Stimulated activated CD8-positive, alpha-beta memory T cell treated with anti-CD3 and anti-CD28 coated beads, Interleukin-15, amount 100 ng/mL, for 1 hour (primary cell): ENCODE measurements around the gene TMEM164.
"Not testable (repeated sequence)": the region's sequence is repeated elsewhere in the genome, so short reads cannot be mapped to it uniquely, and the experiment has no call there.

Source experiments
- DNase-seq: peaks from one replicate; pipeline ENCODE4 v3.0.0-alpha.2; 2020; ENCODE audit warnings: low read depth

TMEM164 gene

DNA sequence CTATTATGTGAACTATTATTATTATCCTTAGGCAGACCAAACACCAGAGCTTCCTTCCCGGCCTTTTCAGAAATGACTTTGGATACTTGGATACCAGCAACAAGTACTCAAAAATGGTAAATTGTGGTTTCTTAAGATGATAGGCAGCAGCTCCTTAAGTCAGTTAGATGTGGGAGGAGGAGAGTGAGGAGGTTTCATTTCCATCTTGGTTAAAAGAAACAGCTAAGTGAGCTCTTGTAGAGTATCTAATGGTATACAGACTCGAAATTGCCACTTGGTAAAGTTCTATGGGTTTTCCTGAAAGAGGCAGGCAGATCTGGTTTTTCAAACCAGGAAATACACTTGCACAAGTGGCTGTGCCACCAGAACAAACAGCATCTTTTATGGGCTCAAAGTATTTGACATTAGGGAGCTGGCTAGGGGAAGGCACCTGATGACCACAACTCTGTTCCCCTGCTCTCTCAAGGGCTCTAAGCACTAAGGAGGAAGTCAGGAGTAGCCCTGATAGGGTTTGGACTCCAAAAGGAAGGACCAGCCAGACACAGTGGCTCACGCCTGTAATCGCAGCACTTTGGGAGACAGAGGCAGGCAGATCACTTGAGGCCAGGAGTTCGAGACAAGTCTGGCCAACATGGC lies 130.9 kb downstream of the TMEM164 start:
- DNase-seq, result no peak

DNA sequence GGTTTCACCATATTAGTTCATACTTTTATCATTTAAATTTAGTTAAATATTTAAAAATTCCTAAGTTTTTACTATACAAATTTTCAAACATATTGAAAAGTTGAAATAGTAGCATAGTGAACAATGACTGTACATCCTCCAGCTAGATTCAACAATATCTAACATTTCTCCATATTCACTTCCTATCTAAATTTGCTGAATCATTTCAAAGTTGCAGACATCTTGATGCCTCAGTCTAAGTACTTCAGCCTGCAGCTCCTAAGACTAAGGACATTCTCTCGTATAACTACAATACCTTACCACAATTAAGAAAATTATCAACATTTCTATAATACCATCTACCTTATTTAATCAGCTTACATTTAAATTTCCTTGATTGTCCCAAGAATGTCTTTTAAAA lies 132.7 kb downstream of the TMEM164 start:
- no peak for DNase-seq

DNA sequence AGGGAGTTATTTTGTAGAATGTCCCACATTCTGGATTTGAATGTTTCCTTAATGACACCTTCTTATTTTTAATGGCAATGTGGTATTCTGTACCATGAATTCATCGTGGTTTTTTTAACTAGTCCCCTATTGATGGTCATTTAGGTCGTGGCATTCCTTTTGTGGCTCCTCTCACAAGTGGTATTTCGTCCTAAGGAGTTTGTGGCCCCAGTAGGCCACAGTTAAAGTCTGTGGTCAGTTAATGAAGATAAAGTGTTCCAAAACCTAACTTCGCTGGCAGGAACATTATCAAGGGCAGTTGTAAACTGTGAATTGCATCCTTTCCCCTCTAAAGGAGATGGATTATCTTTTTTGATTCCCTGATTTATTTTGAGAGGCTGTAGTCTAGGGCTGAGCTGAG lies 133.2 kb downstream of the TMEM164 start:
- DNase-seq, result no peak

DNA sequence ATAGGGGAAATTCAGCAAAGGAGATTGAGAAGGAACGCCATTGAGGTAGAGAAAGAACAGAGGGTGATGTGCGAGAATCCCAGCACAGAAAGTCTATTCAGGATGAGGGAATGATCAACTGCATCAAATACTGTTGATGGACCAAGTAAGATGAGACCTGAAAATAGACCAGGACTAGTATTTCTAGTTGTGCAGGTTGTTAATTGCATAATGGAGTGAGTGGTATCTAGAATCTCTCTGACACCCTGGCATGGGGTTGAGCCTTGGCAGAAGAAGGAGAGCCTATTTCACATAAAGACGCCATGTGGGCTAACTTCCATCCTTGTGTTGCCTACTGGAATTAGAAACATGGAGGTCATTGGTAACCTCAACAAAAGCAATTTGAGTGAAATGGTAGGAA lies 135.6 kb downstream of the TMEM164 start:
- no peak for DNase-seq

DNA sequence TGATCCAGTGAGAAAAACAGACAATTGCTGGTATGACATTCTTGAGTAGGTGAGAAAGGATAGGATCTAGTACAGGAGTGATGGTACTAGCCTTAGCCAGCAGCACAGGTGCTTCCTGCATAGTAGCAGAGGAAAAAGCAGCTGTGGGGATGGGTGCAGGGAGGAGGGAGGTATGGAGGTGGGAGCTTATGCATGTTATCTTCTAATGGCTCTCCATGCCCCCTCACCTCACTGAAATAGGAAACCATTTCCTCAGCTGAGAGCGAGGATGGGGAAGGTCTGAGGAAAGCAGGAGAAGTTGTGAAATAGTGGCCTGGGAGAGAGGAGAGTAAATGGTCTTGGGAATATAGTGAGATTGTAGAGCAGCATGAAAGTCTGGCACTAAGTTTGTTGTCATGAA lies 136.3 kb downstream of the TMEM164 start:
- no peak for DNase-seq

DNA sequence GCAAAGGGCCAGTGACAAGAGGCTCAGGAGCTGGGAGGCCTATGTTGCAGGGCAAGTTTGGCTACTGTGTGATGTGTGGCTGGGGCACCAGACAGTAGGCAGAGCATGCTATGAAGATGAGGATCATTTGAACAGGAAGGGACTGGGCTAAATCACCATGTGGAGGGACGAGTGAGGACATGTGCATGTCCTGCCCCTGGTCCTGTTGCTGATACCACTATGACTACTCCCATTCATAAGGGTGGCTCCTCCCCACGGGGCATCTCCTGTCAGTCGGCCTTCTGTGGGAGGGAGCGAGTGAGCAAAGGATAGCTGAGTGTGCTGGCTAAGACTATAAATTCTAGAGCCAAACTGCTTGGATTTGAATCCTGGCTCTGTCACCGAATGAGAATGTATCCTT lies 139.2 kb downstream of the TMEM164 start:
- DNase-seq, result no peak

DNA sequence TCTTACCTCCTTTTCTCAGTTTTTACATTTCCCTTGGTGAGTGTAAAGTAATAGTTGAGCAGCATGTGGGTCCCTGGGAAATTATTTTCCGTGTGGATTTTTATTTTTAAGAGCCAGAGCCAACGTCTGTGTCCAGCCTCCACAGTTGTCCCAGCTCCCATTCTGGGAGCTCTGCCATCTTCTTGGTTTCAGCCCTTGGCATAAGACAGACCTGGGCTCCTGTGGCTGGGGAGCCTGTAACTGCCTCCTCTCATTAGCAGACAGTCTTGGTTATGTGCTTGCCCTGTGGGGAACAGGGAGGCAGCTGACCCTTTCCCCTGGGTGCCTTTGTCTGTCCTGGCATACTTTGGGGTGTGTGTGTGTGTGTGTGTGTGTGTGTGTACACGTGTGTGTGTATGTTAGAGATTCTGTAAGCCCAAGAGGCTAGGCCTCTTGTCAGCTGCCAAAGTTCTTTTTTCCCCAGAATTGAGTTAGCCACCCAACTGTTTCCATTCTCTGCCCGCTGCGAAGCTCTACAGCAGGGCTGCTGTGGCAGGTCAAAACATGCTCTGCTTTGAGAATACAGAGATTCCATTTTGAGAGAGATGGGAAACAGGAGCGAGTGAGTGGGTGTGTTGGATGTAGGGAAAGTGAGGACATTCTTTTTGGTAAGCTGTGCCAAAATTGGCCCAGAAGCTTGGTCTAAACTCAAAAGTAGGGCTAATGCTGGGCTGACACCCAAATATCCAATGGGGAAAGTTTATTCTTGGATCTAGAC lies 140.7 kb downstream of the TMEM164 start:
- no peak for DNase-seq

DNA sequence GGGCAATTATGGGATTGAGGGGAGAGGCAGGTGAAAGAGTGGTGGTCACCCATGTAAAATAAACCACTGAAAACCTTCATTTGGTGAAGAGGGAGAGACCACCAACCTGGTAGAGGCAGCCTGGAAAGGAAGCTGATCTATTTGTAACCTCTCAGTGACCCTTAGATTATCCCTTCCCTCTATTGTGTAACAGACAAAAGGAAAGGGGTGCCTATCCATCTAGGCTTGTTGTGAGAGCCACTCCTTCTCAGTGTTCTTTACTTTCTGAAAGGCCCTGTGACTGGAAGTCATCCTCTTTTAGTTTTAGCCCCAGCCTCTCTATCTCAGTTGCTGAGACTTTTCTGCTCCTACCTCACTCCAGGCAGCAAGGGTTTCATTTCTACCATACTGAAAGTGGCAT lies 142.4 kb downstream of the TMEM164 start:
- DNase-seq, result no peak

DNA sequence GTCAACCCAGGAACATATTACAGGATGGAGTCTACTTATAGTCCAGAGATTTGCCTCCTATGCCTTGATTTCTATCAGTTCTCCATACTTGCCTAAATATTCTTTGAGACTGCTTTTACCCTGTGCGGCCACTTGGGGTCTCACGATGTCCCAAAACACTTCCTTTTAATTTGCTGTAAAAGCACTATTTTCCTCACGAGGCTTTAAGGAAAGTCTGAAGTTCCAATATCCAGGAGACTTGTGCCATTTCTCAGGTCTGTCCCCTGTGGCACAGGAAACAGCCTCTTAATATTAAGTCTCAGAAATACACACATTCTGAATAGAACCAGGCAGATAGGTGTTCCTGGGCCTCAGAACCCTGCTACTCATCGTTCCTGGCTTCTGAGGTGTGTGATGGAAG lies 142.9 kb downstream of the TMEM164 start:
- DNase-seq, result no peak

DNA sequence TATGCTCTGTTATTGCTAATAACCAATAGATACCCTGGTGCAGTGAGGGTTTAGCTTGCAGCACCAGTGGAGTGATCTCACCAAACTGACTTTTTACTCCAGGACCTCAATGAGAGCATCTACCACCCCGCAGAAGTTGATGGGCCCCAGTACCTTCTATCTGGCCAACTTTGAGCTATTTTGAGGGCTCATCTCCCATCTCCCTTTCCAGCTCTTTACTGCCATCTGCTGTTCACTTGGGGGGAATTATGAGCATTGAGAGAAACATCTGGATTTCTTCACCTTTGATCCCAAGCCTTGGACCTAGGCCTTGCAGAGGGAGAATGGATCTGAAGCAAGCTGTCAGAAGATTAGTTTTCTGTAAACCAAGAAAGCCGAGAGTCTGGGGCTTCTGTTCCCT lies 143.6 kb downstream of the TMEM164 start:
- DNase-seq, result no peak

DNA sequence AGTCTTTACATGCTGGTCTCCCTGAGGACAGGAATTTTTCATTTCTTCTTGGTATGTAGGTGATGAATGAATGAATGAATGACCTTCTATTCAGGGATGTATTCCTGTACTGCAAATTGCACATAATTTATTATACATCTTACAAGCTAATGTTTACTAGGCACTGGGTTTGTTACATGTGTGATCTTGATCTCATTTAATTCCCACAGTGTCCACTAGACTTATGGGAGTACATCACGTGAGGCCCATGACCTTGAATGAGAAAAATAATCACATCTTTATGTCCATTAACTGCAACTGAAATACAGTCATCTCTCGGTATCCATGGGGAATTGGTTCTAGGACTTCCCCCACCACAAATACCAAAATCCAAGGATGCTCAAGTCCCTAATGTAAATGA lies 150.3 kb downstream of the TMEM164 start:
- DNase-seq, result no peak

DNA sequence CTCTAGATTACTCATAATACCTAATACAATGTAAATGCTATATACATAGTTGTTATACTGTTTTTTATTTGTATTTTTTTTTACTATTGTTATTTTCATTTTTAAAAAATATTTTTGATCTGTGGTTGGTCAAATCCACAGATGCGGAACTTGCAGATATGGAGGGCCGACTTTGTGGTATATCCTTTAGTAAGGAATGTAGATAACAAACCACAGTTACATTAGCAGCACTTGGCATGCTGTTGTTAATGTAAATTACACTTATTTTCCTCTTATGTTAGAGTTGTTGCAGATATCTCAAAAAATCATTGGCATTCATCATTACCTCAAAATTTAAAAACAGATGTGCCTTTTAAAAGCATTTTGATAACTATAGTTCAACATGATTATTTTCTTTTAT lies 151.0 kb downstream of the TMEM164 start:
- no peak for DNase-seq

DNA sequence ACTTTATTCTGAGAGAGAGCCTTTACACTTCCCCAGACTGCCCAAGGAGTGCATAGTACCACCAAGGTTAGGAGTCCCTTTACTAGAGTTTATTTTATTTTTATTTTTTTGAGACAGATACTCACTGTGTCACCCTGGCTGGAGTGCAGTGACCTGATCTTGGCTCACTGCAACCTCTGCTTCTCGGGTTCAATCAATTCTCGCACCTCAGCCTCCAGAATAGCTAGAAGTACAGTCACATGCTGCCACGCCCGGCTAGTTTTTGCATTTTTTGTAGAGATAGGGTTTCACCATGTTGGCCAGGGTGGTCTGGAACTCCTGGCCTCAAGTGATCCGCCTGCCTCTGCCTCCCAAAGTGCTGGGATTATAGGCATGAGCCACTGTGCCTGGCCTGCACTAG lies 151.4 kb downstream of the TMEM164 start:
- not testable (repeated sequence) for DNase-seq

DNA sequence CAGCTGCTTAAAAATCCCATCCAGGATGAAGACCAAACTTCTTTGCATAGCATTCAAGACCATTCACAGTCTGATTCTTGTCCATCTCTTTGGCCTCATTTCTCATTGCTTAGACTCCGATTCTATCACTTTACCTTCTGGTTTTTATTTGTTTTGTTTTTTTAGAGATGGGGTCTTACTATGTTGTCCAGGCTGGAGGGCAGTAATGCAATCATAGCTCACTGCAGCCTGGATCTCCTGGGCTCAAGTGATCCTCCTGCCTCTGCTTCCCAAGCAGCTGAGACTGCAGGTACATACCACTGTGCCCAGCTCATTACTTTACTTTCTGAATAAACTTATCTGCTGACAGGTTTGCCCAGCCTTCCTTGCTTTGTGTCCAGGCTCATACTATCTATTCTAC lies 152.8 kb downstream of the TMEM164 start:
- no peak for DNase-seq

DNA sequence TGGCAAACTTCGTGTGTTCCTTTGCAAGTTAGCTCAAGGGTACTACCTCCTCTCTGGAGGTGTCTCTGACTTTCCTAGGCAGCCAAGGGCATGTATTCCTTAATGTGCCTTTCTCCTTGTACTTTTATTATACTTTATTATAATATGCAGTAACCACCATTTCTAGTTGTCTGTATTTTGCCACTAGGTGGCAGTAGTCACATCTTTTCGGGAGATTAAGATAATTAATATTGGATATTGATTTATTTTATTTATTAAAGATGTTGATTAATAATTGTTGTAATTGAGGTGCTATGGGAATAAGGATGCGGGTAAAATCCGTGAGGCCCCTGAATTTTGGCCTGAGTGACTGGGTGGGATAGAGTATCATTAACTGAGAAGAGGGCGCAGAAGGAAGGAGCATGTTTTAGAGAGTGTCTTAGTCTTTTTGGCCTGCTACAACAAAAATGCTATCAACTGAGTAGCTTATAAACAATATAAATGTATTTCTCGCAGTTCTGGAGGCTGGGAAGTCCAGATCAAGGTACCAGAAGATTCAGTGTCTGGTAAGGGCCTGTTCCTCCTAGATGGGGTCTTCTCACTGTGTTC lies 153.3 kb downstream of the TMEM164 start:
- no peak for DNase-seq

DNA sequence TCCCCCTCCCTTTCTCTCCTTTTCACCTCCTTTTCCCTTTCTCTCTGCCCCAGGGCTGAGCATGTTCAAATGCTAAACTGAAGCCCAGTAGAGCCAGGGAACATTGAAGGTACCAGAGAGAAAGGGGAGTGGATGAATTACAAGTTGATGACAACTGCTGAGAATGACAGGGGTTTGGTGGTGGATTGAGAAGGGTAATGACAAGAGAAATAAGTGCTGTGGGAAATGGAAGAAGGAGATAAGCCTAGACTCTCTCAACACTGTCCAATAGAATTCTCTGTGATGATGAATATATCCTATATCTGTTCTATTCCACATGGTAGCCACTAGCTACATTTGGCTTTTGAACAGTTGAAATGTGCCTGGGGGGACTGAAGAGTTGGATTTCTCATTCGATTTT lies 154.5 kb downstream of the TMEM164 start:
- DNase-seq, result no peak

DNA sequence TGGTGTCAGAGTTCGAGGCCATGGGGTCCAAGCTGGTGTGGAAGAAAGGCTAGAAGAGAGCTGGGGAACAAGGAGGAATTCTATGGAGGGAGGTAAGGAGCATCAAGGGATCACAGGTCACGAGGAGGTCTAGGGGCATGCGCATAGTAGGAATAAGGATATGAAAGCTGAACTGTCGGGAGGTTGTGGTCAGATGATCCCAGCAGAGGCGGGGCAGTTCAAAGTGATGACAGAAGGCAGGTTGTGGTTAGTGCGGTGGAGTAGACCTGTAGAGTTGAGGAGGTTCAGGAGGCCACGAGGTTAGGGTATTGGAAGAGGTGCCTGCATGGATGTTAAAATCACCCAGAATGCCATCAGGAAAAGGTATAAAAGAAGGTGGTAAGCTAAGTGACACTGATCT lies 156.3 kb downstream of the TMEM164 start:
- DNase-seq, result no peak

DNA sequence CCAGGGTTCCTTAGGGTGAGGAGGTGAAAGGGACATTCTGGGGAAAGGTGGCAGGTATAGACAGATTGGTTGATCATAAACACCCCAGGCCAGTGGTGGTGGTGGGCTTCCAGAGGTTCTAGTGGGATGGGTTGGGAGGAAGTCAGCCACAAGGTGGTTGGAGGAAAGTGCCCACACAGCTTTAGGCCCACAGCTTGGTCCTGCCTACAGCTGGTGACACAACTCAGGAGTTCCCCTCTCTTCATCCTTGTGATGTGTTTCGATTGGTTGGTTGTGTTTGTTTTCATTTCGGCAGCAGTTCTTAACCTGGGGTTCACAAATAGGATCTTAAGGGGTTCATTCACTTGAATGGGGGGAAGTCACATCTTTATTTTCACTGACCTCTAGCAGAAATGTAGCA lies 157.0 kb downstream of the TMEM164 start:
- DNase-seq, result no peak

DNA sequence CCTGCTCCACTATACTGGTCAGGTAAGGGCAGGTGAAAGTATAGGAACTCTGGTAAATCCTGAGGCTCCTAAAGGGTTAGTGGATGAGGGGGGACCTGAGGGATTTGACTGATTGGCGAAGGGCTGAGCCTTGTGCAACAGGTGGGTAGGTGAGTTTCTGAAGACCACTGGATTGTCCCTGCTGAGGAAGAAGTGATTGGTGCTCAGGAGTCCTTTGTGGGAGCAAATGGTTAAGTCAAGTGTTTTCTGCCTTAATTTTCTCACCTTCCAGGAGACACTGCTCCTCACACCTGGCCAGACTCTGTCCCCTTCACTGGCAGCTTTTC lies 158.4 kb downstream of the TMEM164 start:
- DNase-seq, result no peak

DNA sequence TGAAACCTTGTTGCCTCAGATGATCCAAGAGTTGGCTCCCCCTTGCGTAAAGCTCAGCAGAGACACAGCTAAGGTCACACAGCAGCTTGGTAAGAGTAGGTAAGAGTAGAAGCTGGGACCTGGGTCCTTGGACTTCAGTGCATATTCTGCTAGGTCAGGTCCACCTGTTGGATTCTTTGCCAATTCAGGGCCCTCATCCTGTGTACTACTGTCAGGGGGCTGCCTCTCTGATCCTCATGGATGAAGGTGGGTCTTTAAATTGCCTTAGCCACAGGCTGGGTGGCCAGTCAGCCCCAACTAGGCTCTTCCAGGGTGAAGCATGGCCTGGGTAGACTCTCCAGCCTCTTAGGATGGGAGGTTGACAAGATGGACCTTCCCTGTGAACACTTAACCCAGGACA lies 159.2 kb downstream of the TMEM164 start:
- DNase-seq, result no peak

DNA sequence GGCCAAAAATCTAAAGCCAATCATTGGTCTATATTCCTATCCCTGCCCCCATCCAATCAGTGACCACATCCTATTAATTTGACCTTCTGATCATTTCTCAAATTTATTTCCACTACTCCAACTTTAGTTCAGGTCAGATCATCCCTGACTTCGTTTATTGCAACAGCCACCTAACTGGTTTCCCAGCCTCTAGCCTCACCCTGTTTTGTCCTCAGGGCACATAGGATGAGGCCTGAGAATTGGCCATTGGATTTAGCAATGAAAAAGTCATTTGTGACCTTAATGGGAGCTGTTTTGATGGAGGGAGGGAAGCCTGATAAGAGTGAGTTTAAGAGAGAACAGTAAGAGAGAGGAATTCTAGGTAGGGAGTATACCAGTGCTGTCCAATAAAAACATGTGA lies 160.0 kb downstream of the TMEM164 start:
- no peak for DNase-seq

DNA sequence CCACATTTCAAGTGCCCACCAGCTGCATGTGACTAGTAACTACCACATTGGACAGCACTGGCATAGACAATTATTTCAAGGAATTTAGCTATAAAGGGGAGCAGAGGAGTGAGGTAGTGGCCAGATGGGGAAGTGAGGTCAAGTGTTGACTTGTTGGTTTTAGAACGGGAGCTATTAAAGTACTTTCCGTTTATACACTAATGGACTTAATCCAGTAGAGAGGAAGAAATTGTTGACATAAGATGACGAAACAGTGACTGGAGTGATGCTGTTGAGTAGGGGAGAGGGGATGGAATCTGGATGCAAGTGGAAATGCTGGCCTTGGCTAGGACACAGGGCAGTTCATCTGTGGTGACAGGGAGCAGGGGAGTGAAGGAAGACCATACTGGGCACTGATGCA lies 160.6 kb downstream of the TMEM164 start:
- DNase-seq, result no peak

DNA sequence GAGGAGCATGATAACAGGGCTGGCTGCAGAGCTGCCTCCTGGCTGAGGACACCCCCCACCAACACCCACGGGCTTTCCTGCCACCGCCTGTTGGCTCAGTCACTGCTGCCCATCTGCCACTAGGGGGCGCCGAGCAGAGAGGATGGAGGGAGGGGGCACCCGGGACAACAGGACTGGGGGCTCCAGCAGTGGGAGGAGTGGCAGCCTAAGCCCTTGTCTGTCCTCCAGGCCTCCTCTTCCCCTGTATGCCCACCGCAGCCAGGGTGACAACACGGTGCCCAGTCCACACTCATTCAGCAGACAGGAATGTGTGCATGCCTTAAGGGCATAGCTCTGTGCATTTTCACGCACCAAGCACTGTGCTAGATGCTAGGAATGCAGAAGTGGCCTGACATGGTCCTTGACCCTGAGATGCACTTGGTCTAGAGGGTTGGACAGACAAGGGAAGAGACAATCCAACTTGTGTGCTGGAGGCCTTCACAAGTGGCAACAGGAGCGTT lies 165.1 kb downstream of the TMEM164 start:
- no peak for DNase-seq

DNA sequence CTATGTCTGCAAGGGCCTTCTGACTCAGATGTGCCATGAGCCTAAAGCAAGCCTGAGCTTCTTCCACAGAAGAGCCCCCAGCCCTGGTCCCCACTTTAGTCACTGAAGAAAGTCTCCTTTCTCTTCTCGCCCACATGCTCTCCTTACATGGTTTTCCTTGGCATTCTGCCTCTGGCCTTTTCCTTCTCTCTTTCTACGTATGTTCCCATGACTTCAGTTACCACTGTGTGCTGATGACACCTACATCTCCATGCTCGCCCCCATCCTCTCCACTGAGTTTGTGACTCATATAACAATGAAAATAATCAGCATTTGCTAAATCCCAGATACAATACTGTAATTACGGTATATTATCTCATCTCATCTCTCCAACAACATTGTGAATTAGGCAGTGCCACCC lies 165.7 kb downstream of the TMEM164 start:
- no peak for DNase-seq
